WTC11 (cell line): ENCODE measurements around the gene PIP4K2A. TPM values are rescaled to one million over a fixed set of nuclear protein-coding genes. Genes with fewer than 3 reads are reported as not detected.

ENCODE experiments used
- ATAC-seq: fragments of 200-7000 bp; cut with Tn5 transposase; 2 replicates; pipeline ENCODE4 v1.10.0; 2021; ENCODE audit warnings: mild to moderate bottlenecking, moderate library complexity
- CTCF ChIA-PET: fragments of 300-600 bp; sonication (Branson Sonifier 250); formaldehyde crosslinking; loops from one replicate; lab custom pipeline; 2021; ENCODE audit warnings: antibody characterized with exemption; lab: Charles Lee
- POLR2A ChIA-PET: fragments of 350-600 bp; sonication (Branson Sonifier 250); formaldehyde crosslinking; loops from one replicate; lab custom pipeline; 2021; ENCODE audit warnings: antibody characterized with exemption; lab: Charles Lee
- DNase-seq: peaks from one replicate; pipeline ENCODE4 v3.0.0; 2021; ENCODE audit warnings: low spot score
- H3K27ac Mint-ChIP-seq: 2 replicates; pipeline ENCODE4 v1.8.0; 2021; ENCODE audit warnings: mixed read lengths
- H3K27me3 Mint-ChIP-seq: 2 replicates; pipeline ENCODE4 v1.8.0; 2021; ENCODE audit warnings: low read depth, mild to moderate bottlenecking, moderate library complexity, mixed read lengths
- H3K36me3 Mint-ChIP-seq: 2 replicates; pipeline ENCODE4 v1.8.0; 2021; ENCODE audit warnings: mixed read lengths
- H3K4me1 Mint-ChIP-seq: 2 replicates; pipeline ENCODE4 v1.8.0; 2022; ENCODE audit warnings: mixed read lengths
- H3K4me3 Mint-ChIP-seq: 2 replicates; pipeline ENCODE4 v1.8.0; 2021; ENCODE audit warnings: mild to moderate bottlenecking, moderate library complexity, mixed read lengths
- H3K9me3 Mint-ChIP-seq: 2 replicates; pipeline ENCODE4 v1.8.0; 2021; ENCODE audit warnings: mixed read lengths
- ETV6 ChIP-seq: sonication (generic); formaldehyde crosslinking; IDR thresholded peaks from 2 replicates; pipeline ENCODE4 v1.8.1; 2022; ENCODE audit warnings: mild to moderate bottlenecking, missing genetic modification reagents
- KAT7 ChIP-seq: sonication (generic); formaldehyde crosslinking; IDR thresholded peaks from 2 replicates; pipeline ENCODE4 v1.8.1; 2023; ENCODE audit warnings: missing genetic modification reagents, mild to moderate bottlenecking, borderline replicate concordance
- MXD4 ChIP-seq: fragments of 250-450 bp; sonication (Bioruptor Pico); IDR thresholded peaks from 2 replicates; pipeline ENCODE4 v1.8.0; 2021; ENCODE audit warnings: mild to moderate bottlenecking, moderate library complexity, borderline replicate concordance
- NFYB ChIP-seq: sonication (generic); formaldehyde crosslinking; conservative IDR thresholded peaks from 2 replicates; pipeline ENCODE4 v1.8.0; 2022; ENCODE audit warnings: low read depth, missing genetic modification reagents
- NR2C2 ChIP-seq: sonication (generic); formaldehyde crosslinking; IDR thresholded peaks from 2 replicates; pipeline ENCODE4 v1.8.0; 2022; ENCODE audit warnings: mild to moderate bottlenecking, missing genetic modification reagents
- NR3C1 ChIP-seq: sonication (generic); formaldehyde crosslinking; conservative IDR thresholded peaks from 2 replicates; pipeline ENCODE4 v1.8.1; 2023; ENCODE audit warnings: low read depth, mild to moderate bottlenecking, missing genetic modification reagents
- PRRX2 ChIP-seq: fragments of 250-450 bp; sonication (Bioruptor Pico); IDR thresholded peaks from 2 replicates; pipeline ENCODE4 v1.8.0; 2021; ENCODE audit warnings: mild to moderate bottlenecking
- SOX15 ChIP-seq: fragments of 250-450 bp; sonication (Bioruptor Pico); IDR thresholded peaks from 2 replicates; pipeline ENCODE4 v1.9.0; 2021; ENCODE audit warnings: mild to moderate bottlenecking
- SP1 ChIP-seq: sonication (generic); formaldehyde crosslinking; conservative IDR thresholded peaks from 2 replicates; pipeline ENCODE4 v1.8.1; 2022; ENCODE audit warnings: missing genetic modification reagents
- ZNF138 ChIP-seq: sonication (generic); formaldehyde crosslinking; conservative IDR thresholded peaks from 2 replicates; pipeline ENCODE4 v1.8.1; 2022; ENCODE audit warnings: mild to moderate bottlenecking, moderate library complexity, missing genetic modification reagents
- ZNF416 ChIP-seq: fragments of 250-450 bp; sonication (Bioruptor Pico); IDR thresholded peaks from 2 replicates; pipeline ENCODE4 v1.9.0; 2021; ENCODE audit warnings: mild to moderate bottlenecking, inconsistent platforms
- total RNA-seq: library from RNA; stranded (reverse); gene quantifications from 3 replicates; pipeline ENCODE4 v1.2.3, GENCODE V29; 2021
- TF ChIP-seq, protein P1 (sequence below): fragments of 250-450 bp; sonication (Bioruptor Pico); conservative IDR thresholded peaks from 2 replicates; pipeline ENCODE4 v1.9.0; 2021; ENCODE audit warnings: mild to moderate bottlenecking
- TF ChIP-seq, protein P2 (sequence below): sonication (generic); formaldehyde crosslinking; conservative IDR thresholded peaks from 2 replicates; pipeline ENCODE4 v1.8.1; 2022; ENCODE audit warnings: mild to moderate bottlenecking, missing genetic modification reagents
- TF ChIP-seq, protein P3 (sequence below): sonication (generic); formaldehyde crosslinking; IDR thresholded peaks from 2 replicates; pipeline ENCODE4 v1.8.0; 2023; ENCODE audit warnings: mild to moderate bottlenecking, missing genetic modification reagents
- TF ChIP-seq, protein P4 (sequence below): sonication (generic); formaldehyde crosslinking; IDR thresholded peaks from 2 replicates; pipeline ENCODE4 v1.8.1; 2023; ENCODE audit warnings: mild to moderate bottlenecking, moderate library complexity, missing genetic modification reagents
- TF ChIP-seq, protein P5 (sequence below): sonication (generic); formaldehyde crosslinking; IDR thresholded peaks from 2 replicates; pipeline ENCODE4 v1.8.0; 2022; ENCODE audit warnings: mild to moderate bottlenecking, missing genetic modification reagents
- TF ChIP-seq, protein P6 (sequence below): sonication (generic); formaldehyde crosslinking; conservative IDR thresholded peaks from 2 replicates; pipeline ENCODE4 v1.8.1; 2023; ENCODE audit warnings: mild to moderate bottlenecking, low read depth, missing genetic modification reagents, moderate library complexity
- TF ChIP-seq, protein P7 (sequence below): sonication (generic); formaldehyde crosslinking; IDR thresholded peaks from 2 replicates; pipeline ENCODE4 v1.8.1; 2022; ENCODE audit warnings: low read depth, missing genetic modification reagents, borderline replicate concordance
- TF ChIP-seq, protein P8 (sequence below): sonication (generic); formaldehyde crosslinking; IDR thresholded peaks from 2 replicates; pipeline ENCODE4 v1.8.0; 2022; ENCODE audit warnings: mild to moderate bottlenecking, missing genetic modification reagents

Gene PIP4K2A
- total RNA-seq, 1 experiment from 2014 or later = 47.5 TPM

DNA sequence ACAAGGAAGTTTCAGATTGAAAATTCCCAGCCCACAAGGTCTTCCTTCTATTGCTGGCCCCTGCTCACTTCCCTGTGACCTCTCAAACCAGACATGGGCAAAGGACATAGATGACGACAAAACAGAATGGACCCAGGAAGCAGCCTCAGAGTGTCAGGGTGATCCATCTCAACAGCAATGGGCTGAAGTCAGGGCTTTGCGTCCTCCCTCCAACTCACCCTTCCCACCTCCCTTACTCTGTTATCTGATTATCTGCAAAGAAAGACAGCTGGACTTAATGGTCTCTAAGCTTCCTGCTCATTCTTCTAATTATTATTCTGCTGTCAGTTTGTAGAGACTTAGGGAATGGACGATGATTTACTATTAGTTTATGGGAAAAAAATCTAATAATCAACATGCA lies 115.9 kb downstream of the PIP4K2A start:
- CTCF ChIA-PET = no interaction called here
- DNase-seq (no peak), ATAC-seq (no peak)
- H3K27me3 Mint-ChIP-seq = no peaks in the 10 kb centered on the region
- H3K4me3 Mint-ChIP-seq = no peak overlapping the region
- 0 out of 2 replicates have a peak overlapping the region, but pooled peaks have one; percentile 39 for H3K27ac Mint-ChIP-seq
- H3K9me3 Mint-ChIP-seq = no peaks in the 10 kb centered on the region; the same call in 1 of the 2 replicates
- H3K36me3 Mint-ChIP-seq = peaks cover 4% of the 10 kb centered on the region; the same call in 1 of the 2 replicates
- TF ChIP-seq, protein P1, sequence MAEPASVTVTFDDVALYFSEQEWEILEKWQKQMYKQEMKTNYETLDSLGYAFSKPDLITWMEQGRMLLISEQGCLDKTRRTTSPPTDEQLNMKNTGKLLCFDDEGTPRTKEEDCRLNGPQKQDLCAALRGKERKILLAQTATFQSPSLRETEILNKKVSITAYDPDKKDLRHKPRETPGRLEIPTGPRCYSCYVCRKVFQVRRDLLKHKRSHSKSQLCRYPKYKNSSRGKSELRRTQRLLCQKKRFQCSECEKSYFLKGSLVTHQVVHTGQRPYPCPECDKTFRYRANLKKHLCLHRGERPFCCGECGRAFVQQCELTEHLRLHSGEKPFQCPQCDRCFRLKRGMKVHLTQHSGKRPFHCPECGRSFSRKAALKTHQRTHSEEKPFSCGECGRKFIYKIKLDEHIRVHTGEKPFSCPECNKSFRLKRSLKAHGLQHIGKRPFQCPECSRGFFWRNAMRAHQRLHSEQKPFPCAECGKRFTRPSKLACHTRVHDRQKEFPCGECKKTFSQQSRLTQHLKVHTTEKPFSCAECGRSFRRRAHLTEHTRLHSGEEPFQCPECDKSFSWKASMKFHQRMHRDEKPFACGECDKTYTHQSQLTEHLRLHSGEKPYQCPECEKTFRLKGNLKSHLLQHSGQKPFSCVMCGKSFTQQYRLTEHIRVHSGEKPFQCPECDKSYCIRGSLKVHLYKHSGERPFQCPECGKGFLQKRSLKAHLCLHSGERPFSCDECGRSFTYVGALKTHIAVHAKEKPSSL (CRISPR knock-in tag) = no peak
- no peak for TF ChIP-seq SOX15 (CRISPR knock-in tag)
- TF ChIP-seq, protein P2, sequence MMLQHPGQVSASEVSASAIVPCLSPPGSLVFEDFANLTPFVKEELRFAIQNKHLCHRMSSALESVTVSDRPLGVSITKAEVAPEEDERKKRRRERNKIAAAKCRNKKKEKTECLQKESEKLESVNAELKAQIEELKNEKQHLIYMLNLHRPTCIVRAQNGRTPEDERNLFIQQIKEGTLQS (CRISPR knock-in tag) = no peak
- TF ChIP-seq, protein P3, sequence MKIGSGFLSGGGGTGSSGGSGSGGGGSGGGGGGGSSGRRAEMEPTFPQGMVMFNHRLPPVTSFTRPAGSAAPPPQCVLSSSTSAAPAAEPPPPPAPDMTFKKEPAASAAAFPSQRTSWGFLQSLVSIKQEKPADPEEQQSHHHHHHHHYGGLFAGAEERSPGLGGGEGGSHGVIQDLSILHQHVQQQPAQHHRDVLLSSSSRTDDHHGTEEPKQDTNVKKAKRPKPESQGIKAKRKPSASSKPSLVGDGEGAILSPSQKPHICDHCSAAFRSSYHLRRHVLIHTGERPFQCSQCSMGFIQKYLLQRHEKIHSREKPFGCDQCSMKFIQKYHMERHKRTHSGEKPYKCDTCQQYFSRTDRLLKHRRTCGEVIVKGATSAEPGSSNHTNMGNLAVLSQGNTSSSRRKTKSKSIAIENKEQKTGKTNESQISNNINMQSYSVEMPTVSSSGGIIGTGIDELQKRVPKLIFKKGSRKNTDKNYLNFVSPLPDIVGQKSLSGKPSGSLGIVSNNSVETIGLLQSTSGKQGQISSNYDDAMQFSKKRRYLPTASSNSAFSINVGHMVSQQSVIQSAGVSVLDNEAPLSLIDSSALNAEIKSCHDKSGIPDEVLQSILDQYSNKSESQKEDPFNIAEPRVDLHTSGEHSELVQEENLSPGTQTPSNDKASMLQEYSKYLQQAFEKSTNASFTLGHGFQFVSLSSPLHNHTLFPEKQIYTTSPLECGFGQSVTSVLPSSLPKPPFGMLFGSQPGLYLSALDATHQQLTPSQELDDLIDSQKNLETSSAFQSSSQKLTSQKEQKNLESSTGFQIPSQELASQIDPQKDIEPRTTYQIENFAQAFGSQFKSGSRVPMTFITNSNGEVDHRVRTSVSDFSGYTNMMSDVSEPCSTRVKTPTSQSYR (CRISPR knock-in tag) = no peak
- TF ChIP-seq, protein P4, sequence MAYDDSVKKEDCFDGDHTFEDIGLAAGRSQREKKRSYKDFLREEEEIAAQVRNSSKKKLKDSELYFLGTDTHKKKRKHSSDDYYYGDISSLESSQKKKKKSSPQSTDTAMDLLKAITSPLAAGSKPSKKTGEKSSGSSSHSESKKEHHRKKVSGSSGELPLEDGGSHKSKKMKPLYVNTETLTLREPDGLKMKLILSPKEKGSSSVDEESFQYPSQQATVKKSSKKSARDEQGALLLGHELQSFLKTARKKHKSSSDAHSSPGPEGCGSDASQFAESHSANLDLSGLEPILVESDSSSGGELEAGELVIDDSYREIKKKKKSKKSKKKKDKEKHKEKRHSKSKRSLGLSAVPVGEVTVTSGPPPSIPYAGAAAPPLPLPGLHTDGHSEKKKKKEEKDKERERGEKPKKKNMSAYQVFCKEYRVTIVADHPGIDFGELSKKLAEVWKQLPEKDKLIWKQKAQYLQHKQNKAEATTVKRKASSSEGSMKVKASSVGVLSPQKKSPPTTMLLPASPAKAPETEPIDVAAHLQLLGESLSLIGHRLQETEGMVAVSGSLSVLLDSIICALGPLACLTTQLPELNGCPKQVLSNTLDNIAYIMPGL = no peak
- no peak for TF ChIP-seq KAT7 (CRISPR knock-in tag)
- TF ChIP-seq, protein P5, sequence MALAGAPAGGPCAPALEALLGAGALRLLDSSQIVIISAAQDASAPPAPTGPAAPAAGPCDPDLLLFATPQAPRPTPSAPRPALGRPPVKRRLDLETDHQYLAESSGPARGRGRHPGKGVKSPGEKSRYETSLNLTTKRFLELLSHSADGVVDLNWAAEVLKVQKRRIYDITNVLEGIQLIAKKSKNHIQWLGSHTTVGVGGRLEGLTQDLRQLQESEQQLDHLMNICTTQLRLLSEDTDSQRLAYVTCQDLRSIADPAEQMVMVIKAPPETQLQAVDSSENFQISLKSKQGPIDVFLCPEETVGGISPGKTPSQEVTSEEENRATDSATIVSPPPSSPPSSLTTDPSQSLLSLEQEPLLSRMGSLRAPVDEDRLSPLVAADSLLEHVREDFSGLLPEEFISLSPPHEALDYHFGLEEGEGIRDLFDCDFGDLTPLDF (CRISPR knock-in tag) = no peak
- no peak for TF ChIP-seq SP1 (CRISPR knock-in tag)
- TF ChIP-seq MXD4 = no peak
- TF ChIP-seq ZNF416 = no peak
- TF ChIP-seq NR3C1 (CRISPR knock-in tag) = no peak
- no peak for TF ChIP-seq ETV6
- TF ChIP-seq, protein P6, sequence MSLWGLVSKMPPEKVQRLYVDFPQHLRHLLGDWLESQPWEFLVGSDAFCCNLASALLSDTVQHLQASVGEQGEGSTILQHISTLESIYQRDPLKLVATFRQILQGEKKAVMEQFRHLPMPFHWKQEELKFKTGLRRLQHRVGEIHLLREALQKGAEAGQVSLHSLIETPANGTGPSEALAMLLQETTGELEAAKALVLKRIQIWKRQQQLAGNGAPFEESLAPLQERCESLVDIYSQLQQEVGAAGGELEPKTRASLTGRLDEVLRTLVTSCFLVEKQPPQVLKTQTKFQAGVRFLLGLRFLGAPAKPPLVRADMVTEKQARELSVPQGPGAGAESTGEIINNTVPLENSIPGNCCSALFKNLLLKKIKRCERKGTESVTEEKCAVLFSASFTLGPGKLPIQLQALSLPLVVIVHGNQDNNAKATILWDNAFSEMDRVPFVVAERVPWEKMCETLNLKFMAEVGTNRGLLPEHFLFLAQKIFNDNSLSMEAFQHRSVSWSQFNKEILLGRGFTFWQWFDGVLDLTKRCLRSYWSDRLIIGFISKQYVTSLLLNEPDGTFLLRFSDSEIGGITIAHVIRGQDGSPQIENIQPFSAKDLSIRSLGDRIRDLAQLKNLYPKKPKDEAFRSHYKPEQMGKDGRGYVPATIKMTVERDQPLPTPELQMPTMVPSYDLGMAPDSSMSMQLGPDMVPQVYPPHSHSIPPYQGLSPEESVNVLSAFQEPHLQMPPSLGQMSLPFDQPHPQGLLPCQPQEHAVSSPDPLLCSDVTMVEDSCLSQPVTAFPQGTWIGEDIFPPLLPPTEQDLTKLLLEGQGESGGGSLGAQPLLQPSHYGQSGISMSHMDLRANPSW (CRISPR knock-in tag) = no peak
- TF ChIP-seq, all 79 proteins: peak for 0
- peaks cover 41% of the 10 kb centered on the region for H3K4me1 Mint-ChIP-seq
- POLR2A ChIA-PET = no interaction called here

DNA sequence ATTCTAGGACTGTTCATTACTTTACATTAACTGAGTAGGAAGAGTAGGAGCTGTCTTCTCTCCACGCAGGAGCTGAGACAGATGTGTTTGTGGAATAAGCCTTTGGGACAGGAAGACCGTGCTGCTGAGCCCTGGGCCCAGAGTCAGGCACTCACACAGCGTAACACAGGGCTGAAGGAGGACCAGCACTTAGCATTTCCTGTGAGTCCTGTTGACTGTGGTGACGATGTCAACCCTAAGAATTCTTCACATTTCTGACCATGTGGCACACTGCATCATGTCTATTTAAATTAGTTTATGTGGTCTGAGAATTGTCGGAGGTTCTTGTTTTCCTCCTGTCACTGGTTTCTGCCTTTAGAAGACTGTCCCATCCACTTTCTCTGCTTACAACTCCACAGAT lies 117.2 kb downstream of the PIP4K2A start:
- H3K9me3 Mint-ChIP-seq = no peaks in the 10 kb centered on the region
- peak overlapping the region; percentile 12 for H3K27ac Mint-ChIP-seq
- H3K36me3 Mint-ChIP-seq = no peaks in the 10 kb centered on the region
- ChIA-PET POLR2A (no interaction called here), CTCF (no interaction called here)
- H3K4me1 Mint-ChIP-seq = peaks cover 52% of the 10 kb centered on the region
- DNase-seq = no peak
- H3K4me3 Mint-ChIP-seq = no peak overlapping the region
- H3K27me3 Mint-ChIP-seq = no peaks in the 10 kb centered on the region
- ATAC-seq = peak; percentile 50
- TF ChIP-seq ZNF138 = no peak
- no peak for TF ChIP-seq NFYB (CRISPR knock-in tag)
- TF ChIP-seq, protein P7, sequence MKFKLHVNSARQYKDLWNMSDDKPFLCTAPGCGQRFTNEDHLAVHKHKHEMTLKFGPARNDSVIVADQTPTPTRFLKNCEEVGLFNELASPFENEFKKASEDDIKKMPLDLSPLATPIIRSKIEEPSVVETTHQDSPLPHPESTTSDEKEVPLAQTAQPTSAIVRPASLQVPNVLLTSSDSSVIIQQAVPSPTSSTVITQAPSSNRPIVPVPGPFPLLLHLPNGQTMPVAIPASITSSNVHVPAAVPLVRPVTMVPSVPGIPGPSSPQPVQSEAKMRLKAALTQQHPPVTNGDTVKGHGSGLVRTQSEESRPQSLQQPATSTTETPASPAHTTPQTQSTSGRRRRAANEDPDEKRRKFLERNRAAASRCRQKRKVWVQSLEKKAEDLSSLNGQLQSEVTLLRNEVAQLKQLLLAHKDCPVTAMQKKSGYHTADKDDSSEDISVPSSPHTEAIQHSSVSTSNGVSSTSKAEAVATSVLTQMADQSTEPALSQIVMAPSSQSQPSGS (CRISPR knock-in tag) = no peak
- no peak for TF ChIP-seq NR2C2 (CRISPR knock-in tag)
- TF ChIP-seq ZNF416 = no peak
- TF ChIP-seq, protein P8, sequence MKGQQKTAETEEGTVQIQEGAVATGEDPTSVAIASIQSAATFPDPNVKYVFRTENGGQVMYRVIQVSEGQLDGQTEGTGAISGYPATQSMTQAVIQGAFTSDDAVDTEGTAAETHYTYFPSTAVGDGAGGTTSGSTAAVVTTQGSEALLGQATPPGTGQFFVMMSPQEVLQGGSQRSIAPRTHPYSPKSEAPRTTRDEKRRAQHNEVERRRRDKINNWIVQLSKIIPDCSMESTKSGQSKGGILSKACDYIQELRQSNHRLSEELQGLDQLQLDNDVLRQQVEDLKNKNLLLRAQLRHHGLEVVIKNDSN = no peak
- no peak for TF ChIP-seq SP1 (CRISPR knock-in tag)
- TF ChIP-seq PRRX2 (CRISPR knock-in tag) = no peak
